Measurements from ENCODE around the gene SDF4.
A peak's percentile ranks its signal among the peaks of the same experiment; 100 is the strongest.

Gene SDF4

DNA sequence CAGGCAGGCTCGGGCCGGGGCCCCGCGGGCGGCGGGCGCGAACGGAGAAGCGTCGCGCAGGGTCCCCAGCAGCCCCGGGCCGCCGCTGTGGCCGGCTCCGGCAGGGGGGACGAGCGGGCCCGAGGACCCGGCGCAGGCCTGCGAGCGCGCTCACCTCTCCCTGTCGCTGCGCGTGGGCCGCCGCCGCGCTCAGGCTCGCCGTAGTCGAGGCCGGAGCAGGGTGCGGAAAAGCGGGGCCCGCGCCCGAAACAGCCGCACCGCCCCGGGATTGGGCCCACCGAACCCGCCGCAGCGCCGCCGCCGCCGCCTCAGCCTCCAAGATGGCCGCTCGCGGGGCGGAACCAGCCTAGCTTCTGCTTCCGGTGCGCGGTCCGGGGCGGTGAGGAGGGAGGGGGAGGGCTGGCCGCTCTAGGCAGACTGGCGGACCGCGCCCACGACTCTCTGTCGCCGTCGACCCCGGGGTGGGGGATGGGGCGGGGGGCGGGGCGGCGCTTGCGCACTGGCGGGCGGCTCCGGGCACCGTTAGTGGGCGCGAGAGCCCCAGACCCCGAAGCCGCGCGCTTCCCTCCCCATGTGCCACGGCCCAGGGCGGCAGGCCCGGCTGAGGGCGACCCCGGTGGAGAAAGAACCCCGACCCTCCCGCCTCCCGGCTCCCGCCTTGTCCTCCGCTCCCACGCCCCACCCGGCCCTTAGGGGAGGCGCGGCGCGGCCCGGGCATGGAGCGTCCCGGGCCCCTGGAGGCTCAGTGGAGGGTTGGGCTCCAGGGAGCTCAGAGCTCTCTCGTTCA is 41.9 kb upstream of the SDF4 start, which contains the start of gene UBE2J2 (continued):
- TF ChIP-seq ZNF791 (tag by site-specific recombination; IDR thresholded peaks at IDR 0.05) (no peak), ZNF423 (tag by site-specific recombination; IDR thresholded peaks at IDR 0.05) (no peak), ZNF341 (tag by site-specific recombination; IDR thresholded peaks at IDR 0.05; ENCODE audit: low read depth) (no peak), ZNF600 (tag by site-specific recombination; IDR thresholded peaks at IDR 0.05) (0 out of 2 replicates have a peak, but pooled peaks have one; percentile 29), TRIM28 (IDR thresholded peaks at IDR 0.05; ENCODE audit: borderline replicate concordance, low read length) (no peak), ZNF558 (tag by site-specific recombination; IDR thresholded peaks at IDR 0.05) (no peak), ZNF354C (tag by site-specific recombination; IDR thresholded peaks at IDR 0.05; ENCODE audit: borderline replicate concordance, low read depth) (no peak), ZNF561 (tag by site-specific recombination; IDR thresholded peaks at IDR 0.05; ENCODE audit: borderline replicate concordance) (no peak), ZBTB17 (tag by site-specific recombination; IDR thresholded peaks at IDR 0.05) (no peak), OVOL3 (tag by site-specific recombination; IDR thresholded peaks at IDR 0.05) (no peak), SALL2 (tag by site-specific recombination; IDR thresholded peaks at IDR 0.05; ENCODE audit: borderline replicate concordance) (no peak), PBX3 (CRISPR knock-in tag; IDR thresholded peaks at IDR 0.05) (peak; percentile 44; the same call in 1 of the 2 replicates), REST (tag by site-specific recombination; IDR thresholded peaks at IDR 0.05) (no peak), ZNF138 (tag by site-specific recombination; IDR thresholded peaks at IDR 0.05; ENCODE audit: borderline replicate concordance) (no peak), TSHZ1 (tag by site-specific recombination; IDR thresholded peaks at IDR 0.05; ENCODE audit: borderline replicate concordance) (no peak), ZNF488 (tag by site-specific recombination; IDR thresholded peaks at IDR 0.05) (no peak), ZNF324 (tag by site-specific recombination; IDR thresholded peaks at IDR 0.05) (no peak), ZFP69B (tag by site-specific recombination; IDR thresholded peaks at IDR 0.05) (no peak), BCL11A (tag by site-specific recombination; IDR thresholded peaks at IDR 0.05; ENCODE audit: low read depth) (no peak), IKZF3 (tag by site-specific recombination; IDR thresholded peaks at IDR 0.05) (no peak), ZNF433 (tag by site-specific recombination; IDR thresholded peaks at IDR 0.05; ENCODE audit: low read depth) (no peak), ZNF274 (IDR thresholded peaks at IDR 0.05; ENCODE audit: low read length) (no peak), ZNF274 (tag by site-specific recombination; IDR thresholded peaks at IDR 0.05; ENCODE audit: borderline replicate concordance) (no peak)
- TF ChIP-seq, protein P1, sequence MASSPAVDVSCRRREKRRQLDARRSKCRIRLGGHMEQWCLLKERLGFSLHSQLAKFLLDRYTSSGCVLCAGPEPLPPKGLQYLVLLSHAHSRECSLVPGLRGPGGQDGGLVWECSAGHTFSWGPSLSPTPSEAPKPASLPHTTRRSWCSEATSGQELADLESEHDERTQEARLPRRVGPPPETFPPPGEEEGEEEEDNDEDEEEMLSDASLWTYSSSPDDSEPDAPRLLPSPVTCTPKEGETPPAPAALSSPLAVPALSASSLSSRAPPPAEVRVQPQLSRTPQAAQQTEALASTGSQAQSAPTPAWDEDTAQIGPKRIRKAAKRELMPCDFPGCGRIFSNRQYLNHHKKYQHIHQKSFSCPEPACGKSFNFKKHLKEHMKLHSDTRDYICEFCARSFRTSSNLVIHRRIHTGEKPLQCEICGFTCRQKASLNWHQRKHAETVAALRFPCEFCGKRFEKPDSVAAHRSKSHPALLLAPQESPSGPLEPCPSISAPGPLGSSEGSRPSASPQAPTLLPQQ (tag by site-specific recombination; IDR thresholded peaks at IDR 0.05) = peak; percentile 69
- TF ChIP-seq, protein P2, sequence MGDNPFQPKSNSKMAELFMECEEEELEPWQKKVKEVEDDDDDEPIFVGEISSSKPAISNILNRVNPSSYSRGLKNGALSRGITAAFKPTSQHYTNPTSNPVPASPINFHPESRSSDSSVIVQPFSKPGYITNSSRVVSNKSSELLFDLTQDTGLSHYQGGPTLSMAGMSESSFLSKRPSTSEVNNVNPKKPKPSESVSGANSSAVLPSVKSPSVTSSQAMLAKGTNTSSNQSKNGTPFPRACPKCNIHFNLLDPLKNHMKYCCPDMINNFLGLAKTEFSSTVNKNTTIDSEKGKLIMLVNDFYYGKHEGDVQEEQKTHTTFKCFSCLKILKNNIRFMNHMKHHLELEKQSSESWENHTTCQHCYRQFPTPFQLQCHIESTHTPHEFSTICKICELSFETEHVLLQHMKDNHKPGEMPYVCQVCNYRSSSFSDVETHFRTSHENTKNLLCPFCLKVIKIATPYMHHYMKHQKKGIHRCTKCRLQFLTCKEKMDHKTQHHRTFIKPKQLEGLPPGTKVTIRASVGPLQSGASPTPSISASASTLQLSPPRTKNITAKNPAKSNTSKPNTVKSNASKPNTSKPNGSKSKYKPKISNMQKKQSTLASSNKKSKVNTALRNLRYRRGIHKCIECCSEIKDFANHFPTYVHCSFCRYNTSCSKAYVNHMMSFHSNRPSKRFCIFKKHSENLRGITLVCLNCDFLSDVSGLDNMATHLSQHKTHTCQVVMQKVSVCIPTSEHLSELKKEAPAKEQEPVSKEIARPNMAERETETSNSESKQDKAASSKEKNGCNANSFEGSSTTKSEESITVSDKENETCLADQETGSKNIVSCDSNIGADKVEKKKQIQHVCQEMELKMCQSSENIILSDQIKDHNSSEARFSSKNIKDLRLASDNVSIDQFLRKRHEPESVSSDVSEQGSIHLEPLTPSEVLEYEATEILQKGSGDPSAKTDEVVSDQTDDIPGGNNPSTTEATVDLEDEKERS (tag by site-specific recombination; IDR thresholded peaks at IDR 0.05) = no peak
